Neural cell (in vitro differentiated cells): Measurements from ENCODE around the gene IGSF21. TPM values are rescaled to one million over a fixed set of nuclear protein-coding genes. Genes with fewer than 3 reads are reported as not detected.

Experiments
- H2AFZ ChIP-seq: fragments of 200-600, 300-800 bp; sonication (generic), shearing (Covaris generic); 2 replicates; pipeline ENCODE4 v1.6.0; 2014; ENCODE audit warnings: low read depth, mild to moderate bottlenecking, antibody characterized with exemption, low read length, moderate library complexity
- H3F3A ChIP-seq: fragments of 200-600 bp; shearing (Covaris generic); 2 replicates; pipeline ENCODE4 v1.6.1; 2016; ENCODE audit warnings: mild to moderate bottlenecking, moderate library complexity, mixed read lengths, antibody characterized with exemption, low read length; ENCODE audit not compliant: insufficient read depth, poor library complexity, severe bottlenecking
- H3K27ac ChIP-seq: fragments of 200-600, 300-800 bp; sonication (generic), shearing (Covaris generic); 2 replicates; pipeline ENCODE4 v1.5.1; 2014; ENCODE audit warnings: mild to moderate bottlenecking, low read length, moderate library complexity
- H3K27me3 ChIP-seq: fragments of 300-800, 200-600 bp; sonication (generic), shearing (Covaris generic); 2 replicates; pipeline ENCODE4 v1.6.0; 2014; ENCODE audit warnings: mild to moderate bottlenecking, low read depth, low read length, moderate library complexity; ENCODE audit not compliant: insufficient read depth
- H3K36me3 ChIP-seq: fragments of 300-800, 200-600 bp; sonication (generic), shearing (Covaris generic); 2 replicates; pipeline ENCODE4 v1.5.1; 2014; ENCODE audit warnings: mild to moderate bottlenecking, antibody characterized with exemption, low read length, moderate library complexity; ENCODE audit not compliant: insufficient read depth
- H3K4me2 ChIP-seq: fragments of 300-800, 200-600 bp; sonication (generic), shearing (Covaris generic); 2 replicates; pipeline ENCODE4 v1.6.0; 2014; ENCODE audit warnings: mild to moderate bottlenecking, low read length
- H3K4me3 ChIP-seq: fragments of 300-800, 200-600 bp; sonication (generic), shearing (Covaris generic); 2 replicates; pipeline ENCODE4 v1.5.1; 2014; ENCODE audit warnings: mild to moderate bottlenecking, low read length, moderate library complexity
- H3K79me2 ChIP-seq: fragments of 200-600 bp; shearing (Covaris generic); replicated peaks from 2 replicates; pipeline ENCODE4 v1.6.0; 2014; ENCODE audit warnings: mild to moderate bottlenecking, low read length, moderate library complexity; ENCODE audit not compliant: insufficient read depth
- H3K9ac ChIP-seq: fragments of 300-800, 200-600 bp; sonication (generic), shearing (Covaris generic); 2 replicates; pipeline ENCODE4 v1.6.1; 2016; ENCODE audit warnings: mild to moderate bottlenecking, low read length, mixed read lengths
- H3K9me2 ChIP-seq: fragments of 200-600 bp; shearing (Covaris generic); 2 replicates; pipeline ENCODE4 v1.6.1; 2016; ENCODE audit warnings: mild to moderate bottlenecking, low read length, mixed read lengths; ENCODE audit not compliant: insufficient read depth
- H3K9me3 ChIP-seq: fragments of 200-600, 300-800 bp; sonication (generic), shearing (Covaris generic); 2 replicates; pipeline ENCODE4 v1.6.1; 2016; ENCODE audit warnings: mild to moderate bottlenecking, mixed run types, low read length, moderate library complexity, mixed read lengths
- H4K20me1 ChIP-seq: fragments of 200-600 bp; shearing (Covaris generic); 2 replicates; pipeline ENCODE4 v1.6.1; 2016; ENCODE audit warnings: mild to moderate bottlenecking, mixed run types; ENCODE audit not compliant: insufficient read depth
- EP300 ChIP-seq: fragments of 450-650 bp; conservative IDR thresholded peaks from 2 replicates; pipeline ENCODE4 v1.6.1; 2014; ENCODE audit warnings: antibody characterized with exemption, mild to moderate bottlenecking, moderate library complexity; ENCODE audit not compliant: poor library complexity, severe bottlenecking
- EZH2 ChIP-seq: fragments of 200-600, 300-800 bp; shearing (Covaris generic), sonication (generic); IDR thresholded peaks from 2 replicates; pipeline ENCODE4 v1.6.1; 2014; ENCODE audit warnings: antibody characterized with exemption, low read length, borderline replicate concordance, mild to moderate bottlenecking; ENCODE audit not compliant: insufficient read depth, poor library complexity, severe bottlenecking
- MXI1 ChIP-seq: fragments of 450-650 bp; conservative IDR thresholded peaks from 2 replicates; pipeline ENCODE4 v1.6.1; 2014; ENCODE audit warnings: antibody characterized with exemption, mild to moderate bottlenecking; ENCODE audit not compliant: poor library complexity, severe bottlenecking
- POLR2AphosphoS5 ChIP-seq: IDR thresholded peaks from 2 replicates; pipeline ENCODE4 v1.6.1; 2012
- RAD21 ChIP-seq: fragments of 450-650 bp; conservative IDR thresholded peaks from 2 replicates; pipeline ENCODE4 v1.6.1; 2014; ENCODE audit warnings: antibody characterized with exemption, mild to moderate bottlenecking, moderate library complexity
- SMC3 ChIP-seq: fragments of 450-650 bp; conservative IDR thresholded peaks from 2 replicates; pipeline ENCODE4 v1.6.1; 2014; ENCODE audit warnings: antibody characterized with exemption, mild to moderate bottlenecking, moderate library complexity; ENCODE audit not compliant: poor library complexity
- TAF1 ChIP-seq: IDR thresholded peaks from 2 replicates; pipeline ENCODE4 v1.6.1; 2012; ENCODE audit warnings: low read depth
- polyA plus RNA-seq: library from polyadenylated mRNA; depleted of rRNA; stranded (reverse); fragments of >200 nt; gene quantifications from 2 replicates; pipeline ENCODE4 v1.2.3, GENCODE V29; 2014
- TF ChIP-seq, protein P1 (sequence below): fragments of 450-650 bp; IDR thresholded peaks from 2 replicates; pipeline ENCODE4 v1.5.1; 2014; ENCODE audit warnings: antibody characterized with exemption, mild to moderate bottlenecking, moderate library complexity; ENCODE audit not compliant: poor library complexity, severe bottlenecking
- TF ChIP-seq, protein P2 (sequence below): IDR thresholded peaks from 2 replicates; pipeline ENCODE4 v1.6.1; 2012; ENCODE audit warnings: borderline replicate concordance

IGSF21 gene
- polyA plus RNA-seq, 1 donor from 2014 or later = 2.4 TPM

DNA sequence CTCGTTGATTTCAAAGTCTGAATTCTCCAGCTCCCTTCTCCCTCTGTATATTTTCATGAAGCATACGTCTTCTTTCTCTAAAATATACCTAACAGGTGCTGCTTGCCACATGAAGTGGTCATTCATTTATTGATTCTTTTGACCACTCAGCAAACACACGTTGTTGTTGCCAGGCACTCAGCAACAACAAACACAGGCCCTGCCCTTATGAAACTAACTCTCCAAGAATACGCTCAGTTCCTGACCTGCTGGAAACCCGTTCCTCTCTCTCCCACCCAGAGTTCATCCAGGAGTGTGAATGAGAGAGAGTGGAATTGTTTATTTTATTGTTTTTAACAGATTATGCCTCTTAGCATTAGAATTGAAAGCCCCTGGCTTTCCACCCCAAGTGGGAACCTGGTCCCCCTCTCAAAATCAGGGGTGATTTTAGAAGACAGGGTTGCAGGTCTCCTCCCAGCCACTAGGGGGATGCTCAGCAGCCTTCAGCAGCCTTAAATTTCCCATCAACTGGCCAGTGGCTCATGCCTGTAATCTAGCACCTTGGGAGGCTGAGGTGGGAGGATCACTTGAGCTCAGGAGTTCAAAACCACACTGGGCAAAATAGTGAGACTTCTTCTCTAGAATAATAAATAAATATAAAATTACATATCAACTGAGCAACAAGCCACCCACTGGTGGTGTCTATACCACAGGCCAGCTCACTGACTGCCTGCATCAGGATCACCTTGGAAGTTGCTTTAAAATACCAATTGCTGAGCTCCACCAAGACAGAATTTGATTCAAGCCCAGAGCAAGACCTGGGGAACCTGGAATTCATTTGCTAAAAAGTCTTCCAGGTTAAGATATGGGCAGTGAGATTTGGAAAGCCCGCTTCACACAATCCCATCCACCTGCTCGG lies 192.1 kb downstream of the IGSF21 start:
- Histone ChIP-seq H3K4me2 (no peak overlapping the region), H3K36me3 (no peaks in the 10 kb centered on the region), H4K20me1 (no peaks in the 10 kb centered on the region), H3K4me3 (no peak overlapping the region), H3K9me2 (no peaks in the 10 kb centered on the region), H3K9me3 (no peaks in the 10 kb centered on the region), H2AFZ (no peak overlapping the region), H3K27me3 (no peaks in the 10 kb centered on the region), H3K27ac (no peak overlapping the region), H3K9ac (no peak overlapping the region), H3K79me2 (no peaks in the 10 kb centered on the region), H3F3A (no peaks in the 10 kb centered on the region)
- TF ChIP-seq, protein P1, sequence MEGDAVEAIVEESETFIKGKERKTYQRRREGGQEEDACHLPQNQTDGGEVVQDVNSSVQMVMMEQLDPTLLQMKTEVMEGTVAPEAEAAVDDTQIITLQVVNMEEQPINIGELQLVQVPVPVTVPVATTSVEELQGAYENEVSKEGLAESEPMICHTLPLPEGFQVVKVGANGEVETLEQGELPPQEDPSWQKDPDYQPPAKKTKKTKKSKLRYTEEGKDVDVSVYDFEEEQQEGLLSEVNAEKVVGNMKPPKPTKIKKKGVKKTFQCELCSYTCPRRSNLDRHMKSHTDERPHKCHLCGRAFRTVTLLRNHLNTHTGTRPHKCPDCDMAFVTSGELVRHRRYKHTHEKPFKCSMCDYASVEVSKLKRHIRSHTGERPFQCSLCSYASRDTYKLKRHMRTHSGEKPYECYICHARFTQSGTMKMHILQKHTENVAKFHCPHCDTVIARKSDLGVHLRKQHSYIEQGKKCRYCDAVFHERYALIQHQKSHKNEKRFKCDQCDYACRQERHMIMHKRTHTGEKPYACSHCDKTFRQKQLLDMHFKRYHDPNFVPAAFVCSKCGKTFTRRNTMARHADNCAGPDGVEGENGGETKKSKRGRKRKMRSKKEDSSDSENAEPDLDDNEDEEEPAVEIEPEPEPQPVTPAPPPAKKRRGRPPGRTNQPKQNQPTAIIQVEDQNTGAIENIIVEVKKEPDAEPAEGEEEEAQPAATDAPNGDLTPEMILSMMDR = peak; percentile 44
- no peak for TF ChIP-seq RAD21

GRCh38 chr1:18300376-18300775 lies 192.8 kb downstream of the IGSF21 start:
- Histone ChIP-seq H2AFZ (no peak overlapping the region), H3K36me3 (no peaks in the 10 kb centered on the region), H3K4me3 (no peak overlapping the region), H3F3A (no peaks in the 10 kb centered on the region), H3K79me2 (no peaks in the 10 kb centered on the region), H3K9me2 (no peaks in the 10 kb centered on the region), H3K4me2 (no peak overlapping the region), H3K9me3 (no peaks in the 10 kb centered on the region), H3K27ac (no peak overlapping the region), H4K20me1 (no peaks in the 10 kb centered on the region), H3K9ac (no peak overlapping the region), H3K27me3 (no peaks in the 10 kb centered on the region)
- TF ChIP-seq, protein P1 = no peak
- TF ChIP-seq, protein P2, sequence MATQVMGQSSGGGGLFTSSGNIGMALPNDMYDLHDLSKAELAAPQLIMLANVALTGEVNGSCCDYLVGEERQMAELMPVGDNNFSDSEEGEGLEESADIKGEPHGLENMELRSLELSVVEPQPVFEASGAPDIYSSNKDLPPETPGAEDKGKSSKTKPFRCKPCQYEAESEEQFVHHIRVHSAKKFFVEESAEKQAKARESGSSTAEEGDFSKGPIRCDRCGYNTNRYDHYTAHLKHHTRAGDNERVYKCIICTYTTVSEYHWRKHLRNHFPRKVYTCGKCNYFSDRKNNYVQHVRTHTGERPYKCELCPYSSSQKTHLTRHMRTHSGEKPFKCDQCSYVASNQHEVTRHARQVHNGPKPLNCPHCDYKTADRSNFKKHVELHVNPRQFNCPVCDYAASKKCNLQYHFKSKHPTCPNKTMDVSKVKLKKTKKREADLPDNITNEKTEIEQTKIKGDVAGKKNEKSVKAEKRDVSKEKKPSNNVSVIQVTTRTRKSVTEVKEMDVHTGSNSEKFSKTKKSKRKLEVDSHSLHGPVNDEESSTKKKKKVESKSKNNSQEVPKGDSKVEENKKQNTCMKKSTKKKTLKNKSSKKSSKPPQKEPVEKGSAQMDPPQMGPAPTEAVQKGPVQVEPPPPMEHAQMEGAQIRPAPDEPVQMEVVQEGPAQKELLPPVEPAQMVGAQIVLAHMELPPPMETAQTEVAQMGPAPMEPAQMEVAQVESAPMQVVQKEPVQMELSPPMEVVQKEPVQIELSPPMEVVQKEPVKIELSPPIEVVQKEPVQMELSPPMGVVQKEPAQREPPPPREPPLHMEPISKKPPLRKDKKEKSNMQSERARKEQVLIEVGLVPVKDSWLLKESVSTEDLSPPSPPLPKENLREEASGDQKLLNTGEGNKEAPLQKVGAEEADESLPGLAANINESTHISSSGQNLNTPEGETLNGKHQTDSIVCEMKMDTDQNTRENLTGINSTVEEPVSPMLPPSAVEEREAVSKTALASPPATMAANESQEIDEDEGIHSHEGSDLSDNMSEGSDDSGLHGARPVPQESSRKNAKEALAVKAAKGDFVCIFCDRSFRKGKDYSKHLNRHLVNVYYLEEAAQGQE = no peak
- TF ChIP-seq SMC3 (no peak), EP300 (no peak), RAD21 (no peak), POLR2AphosphoS5 (no peak), MXI1 (no peak), TAF1 (no peak), EZH2 (no peak)
